GM19452 (cell line): ENCODE data around the gene VPS13D.

Source experiments
- ATAC-seq: cut with Tn5 transposase; IDR thresholded peaks from one replicate; pipeline ENCODE4 v1.9.1; 2021; ENCODE audit not compliant: unreplicated experiment

The VPS13D gene

DNA sequence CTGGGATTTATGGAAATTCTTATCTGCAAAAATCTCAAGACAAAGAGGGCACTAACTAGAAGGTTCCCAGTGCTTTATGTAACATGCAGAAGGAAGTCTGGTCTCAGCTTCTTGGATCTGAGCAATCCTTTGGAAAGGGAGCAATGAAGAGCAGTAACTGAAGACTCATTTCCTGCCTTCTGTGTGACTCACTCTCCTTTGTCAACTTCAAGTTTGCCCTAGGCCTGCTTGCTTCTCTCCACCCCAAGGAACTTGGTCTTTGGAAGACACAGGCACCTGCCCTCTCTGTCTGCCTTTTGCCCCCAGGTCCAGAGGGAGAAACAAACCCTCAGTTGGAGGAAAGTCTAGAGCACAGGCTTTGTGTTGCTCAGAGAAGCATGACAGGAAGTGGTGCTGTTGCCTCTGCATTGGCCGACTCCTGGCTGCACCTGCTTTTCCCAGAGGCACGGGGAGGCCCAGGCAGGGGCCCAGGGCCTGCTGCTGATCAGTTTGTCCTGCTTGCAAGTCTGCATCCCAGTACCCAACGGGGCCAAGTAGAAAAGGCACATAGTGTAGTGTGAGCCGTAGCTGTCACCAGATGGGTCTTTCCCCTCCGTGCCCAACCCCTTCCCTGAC lies 251.0 kb downstream of the VPS13D start:
- no peak for ATAC-seq

DNA sequence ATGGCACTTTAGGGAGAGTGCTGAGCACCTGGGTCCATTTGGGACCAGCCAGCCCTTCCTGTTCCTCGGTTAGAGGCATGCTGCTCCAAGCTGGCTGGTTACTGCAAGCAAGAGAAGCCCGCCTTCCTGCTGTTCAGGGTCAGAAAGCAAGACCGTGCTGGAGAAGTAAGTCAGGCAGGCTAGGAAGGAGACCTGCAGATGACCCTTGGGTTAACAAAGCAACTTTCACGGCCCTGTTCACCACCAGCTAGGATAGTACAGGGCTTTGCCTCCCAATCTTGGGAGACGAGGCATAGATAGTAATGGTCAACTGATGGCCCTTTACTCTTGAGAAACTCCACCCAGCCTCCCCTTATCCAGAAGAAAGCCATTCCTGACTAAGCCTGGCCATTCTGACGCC lies 252.1 kb downstream of the VPS13D start:
- ATAC-seq = no peak

GRCh38 chr1:12482988-12483387 lies 253.2 kb downstream of the VPS13D start:
- no peak for ATAC-seq

- no peak for ATAC-seq
These were observed 255.6 kb downstream of the VPS13D start for GRCh38 chr1:12485231-12486058.

- ATAC-seq = no peak
These were observed 256.2 kb downstream of the VPS13D start for GRCh38 chr1:12486059-12486341.

DNA sequence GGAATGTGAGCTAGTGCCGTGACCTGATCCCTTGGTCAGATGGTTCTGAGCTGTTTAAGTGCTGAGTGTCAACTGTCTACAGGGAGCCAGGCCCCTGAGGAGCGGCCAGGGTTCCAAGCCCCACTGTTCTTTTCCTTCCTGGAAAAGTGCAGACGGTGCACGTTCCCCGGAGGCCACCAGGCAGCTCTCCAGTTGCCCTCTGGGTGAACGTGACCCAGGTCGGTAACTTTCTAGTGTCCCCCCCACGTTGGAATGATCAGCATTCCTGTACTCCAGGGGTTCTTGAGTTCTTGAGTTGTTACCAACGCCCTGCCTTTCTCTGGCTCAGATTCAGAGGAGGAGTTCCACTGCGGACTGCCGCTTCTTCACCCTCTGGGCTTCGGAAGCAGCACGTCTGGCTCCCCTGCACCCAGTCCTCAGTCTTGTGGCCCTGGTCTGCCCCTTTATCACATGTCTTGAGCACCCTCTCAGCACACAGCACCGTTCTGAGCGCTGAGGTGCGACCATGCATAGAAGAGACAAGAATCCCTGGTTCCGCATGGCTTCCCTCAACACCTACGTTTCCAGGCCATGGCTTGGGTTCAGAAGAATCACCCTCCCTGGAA lies 256.7 kb downstream of the VPS13D start:
- no peak for ATAC-seq

DNA sequence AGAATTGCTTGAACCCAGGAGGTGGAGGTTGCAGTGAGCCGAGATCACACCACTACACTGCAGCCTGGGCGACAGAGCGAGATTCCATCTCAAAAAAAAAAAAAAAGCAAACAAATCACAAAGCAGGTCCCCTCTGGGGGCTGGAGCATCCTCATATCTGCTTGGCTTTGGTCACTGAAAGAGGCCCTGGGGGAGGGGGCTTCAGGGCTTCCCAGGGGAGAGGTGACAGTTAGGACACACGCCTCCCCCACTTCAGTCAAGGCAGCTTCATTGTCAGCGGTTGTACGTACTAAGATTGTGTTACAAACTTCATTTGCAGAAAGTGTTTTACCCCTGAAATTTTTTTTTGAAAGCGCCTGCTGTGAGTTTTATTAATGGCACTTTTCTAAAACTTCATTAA lies 257.7 kb downstream of the VPS13D start:
- ATAC-seq = no peak

- ATAC-seq = no peak
These were observed 259.0 kb downstream of the VPS13D start for GRCh38 chr1:12488666-12489354.

DNA sequence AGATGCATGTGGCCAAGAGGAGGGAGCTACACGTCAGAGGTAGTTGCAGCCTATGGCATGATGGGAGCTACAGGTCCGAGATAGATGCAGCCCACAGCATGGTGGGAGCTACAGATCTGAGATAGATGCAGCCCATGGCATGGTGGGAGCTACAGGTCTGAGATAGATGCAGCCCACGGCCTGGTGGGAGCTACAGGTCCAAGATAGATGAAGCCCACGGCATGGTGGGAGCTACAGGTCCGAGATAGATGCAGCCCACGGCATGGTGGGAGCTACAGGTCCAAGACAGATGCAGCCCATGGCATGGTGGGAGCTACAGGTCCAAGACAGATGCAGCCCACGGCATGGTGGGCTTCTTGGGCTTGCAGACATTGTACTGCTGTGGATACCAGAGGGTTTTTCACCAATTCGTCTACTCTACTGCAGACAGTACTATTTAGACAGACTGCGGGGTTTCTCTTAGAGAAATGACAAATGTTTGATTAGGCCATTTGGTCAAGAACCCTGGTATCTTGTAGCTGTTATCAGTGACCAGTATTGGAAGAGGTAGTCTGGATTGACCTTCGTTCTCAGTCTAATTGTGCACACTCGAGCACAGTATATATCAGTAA lies 260.8 kb downstream of the VPS13D start:
- no peak for ATAC-seq

DNA sequence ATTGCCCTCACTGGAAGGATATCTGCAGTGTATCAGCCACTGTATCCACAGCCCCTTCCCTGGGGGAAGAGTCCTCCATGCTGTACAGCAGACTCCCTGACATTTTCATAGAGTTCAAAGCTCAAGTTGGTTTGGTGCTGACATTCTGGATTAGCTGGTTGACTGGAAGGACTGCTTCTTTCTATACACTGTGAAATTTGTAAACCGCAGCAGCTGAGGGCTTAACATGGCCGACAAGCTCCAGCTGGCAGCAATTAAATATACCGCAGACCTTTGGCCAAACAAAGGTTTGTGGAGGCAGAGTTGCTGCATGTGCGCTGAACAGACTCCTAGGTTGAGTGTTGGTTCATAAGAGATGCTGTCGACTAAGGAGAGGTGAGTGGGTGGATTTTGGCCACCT lies 261.8 kb downstream of the VPS13D start:
- no peak for ATAC-seq

DNA sequence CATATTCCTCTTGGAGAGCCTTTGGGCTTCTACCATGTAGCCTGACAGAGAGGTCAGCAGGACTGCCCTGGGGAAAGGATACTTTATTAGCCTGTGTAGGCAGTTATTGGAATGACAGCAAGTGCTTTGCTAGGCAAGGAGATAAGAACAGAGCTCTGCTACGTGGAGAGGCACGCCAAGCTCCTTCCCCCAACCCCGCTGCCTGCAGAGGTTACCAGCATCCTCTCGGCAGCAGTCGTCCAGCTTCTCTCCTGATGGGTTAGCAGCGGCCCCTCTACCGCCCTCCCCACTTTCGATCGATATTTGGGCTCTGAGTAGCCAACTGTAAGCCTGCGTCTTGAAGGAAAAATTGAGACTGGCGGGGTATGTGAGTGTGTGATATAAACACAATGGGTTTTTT lies 265.9 kb downstream of the VPS13D start:
- no peak for ATAC-seq

- no peak for ATAC-seq
These were observed 266.5 kb downstream of the VPS13D start for GRCh38 chr1:12496154-12496961.

DNA sequence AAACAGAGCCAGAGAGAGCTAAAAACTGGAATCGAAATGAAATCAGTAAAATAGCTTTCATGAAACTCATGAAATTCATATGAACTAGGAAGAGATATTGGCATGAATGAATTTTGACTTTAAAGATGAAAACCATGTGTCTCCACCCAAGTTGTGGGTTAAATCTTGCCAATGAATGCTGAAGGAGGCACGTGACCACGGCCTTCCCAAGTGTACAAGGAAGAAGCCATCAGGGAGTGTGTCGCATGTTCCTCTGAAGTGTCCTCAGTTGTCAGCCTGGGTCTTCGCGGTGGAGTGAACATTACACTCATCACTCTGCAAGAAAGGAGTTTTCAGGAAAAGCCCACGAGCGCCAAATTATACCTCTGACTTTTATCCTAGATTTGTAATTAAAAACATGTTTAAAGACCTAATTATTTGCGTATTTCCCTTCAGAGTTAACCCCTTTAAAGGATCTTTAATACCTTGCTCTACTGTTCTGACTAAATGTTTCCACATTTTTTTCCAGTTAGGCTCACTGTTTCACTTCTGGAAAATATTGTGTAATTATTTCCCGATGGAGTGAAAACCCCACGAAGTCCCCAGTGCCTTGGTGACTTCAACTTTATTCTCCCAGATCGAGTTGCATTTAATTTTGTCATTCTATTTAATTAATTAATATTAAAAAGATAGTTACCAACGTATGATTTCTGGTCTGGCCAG lies 269.9 kb downstream of the VPS13D start:
- no peak for ATAC-seq

GRCh38 chr1:12501661-12502060 lies 271.8 kb downstream of the VPS13D start:
- no peak for ATAC-seq

GRCh38 chr1:12502336-12503109 lies 272.7 kb downstream of the VPS13D start:
- no peak for ATAC-seq

GRCh38 chr1:12503709-12504108 lies 273.9 kb downstream of the VPS13D start:
- ATAC-seq = no peak

DNA sequence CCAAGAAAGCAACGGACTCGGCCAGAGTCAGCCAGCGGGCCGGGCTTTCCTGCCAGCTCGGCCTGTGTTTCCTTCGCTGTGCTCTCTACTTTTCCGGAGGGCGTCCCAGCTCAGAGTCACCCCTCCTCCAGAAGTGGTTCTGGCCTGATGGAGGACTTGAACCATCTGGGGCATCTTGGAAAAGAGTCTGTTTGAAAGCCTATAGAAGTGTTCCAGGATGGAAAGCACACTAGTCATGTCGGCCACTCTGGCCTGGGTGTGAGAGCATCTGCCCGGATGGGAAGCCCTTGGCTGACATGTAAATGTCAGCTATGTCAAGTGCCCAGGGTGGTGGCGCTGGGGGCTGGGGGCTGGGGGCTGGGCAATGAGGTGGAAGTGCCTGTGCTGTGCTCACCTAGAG lies 274.8 kb downstream of the VPS13D start:
- no peak for ATAC-seq

- no peak for ATAC-seq
These were observed 275.4 kb downstream of the VPS13D start for GRCh38 chr1:12505231-12505630.

DNA sequence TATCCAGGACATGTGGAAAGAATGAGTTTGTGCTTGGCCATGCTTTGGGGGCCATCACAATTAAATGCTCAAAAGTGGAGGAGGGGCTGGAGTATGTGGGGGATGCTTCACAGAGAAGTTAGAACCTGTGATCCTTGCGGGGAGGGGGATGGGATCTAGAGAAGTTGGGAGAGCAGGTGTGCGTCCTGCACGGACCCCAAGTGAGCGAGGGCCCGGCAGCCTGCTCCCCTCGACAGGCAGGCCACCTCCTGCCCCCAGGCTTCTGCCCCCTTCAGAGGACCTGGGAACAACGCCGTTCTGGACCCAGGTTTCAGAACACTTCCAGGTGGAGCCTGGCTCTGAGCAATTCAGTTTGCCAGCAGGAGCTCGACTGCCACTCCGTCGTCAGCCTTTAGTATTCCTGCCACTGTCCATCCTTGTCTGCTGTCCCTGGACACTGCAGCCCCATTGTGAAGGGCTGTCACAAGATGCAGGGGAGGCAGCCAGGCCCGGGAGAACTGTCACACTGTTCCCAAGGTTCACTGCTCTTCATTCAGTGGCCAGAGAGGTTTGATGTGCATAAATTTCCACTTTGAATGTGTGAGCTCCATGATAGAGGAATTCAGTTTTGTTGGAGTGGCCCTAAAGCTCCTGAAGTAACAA lies 275.9 kb downstream of the VPS13D start:
- no peak for ATAC-seq
